Measurements from ENCODE around the gene NEDD4. TPM values are rescaled to one million over a fixed set of nuclear protein-coding genes. Genes with fewer than 3 reads are reported as not detected.
"Not testable (repeated sequence)": the region's sequence is repeated elsewhere in the genome, so short reads cannot be mapped to it uniquely, and the experiment has no call there.

The NEDD4 gene
- total RNA-seq, 4 donors from 2014 or later: 16.1 to 55.3 (median 26.6) TPM

DNA sequence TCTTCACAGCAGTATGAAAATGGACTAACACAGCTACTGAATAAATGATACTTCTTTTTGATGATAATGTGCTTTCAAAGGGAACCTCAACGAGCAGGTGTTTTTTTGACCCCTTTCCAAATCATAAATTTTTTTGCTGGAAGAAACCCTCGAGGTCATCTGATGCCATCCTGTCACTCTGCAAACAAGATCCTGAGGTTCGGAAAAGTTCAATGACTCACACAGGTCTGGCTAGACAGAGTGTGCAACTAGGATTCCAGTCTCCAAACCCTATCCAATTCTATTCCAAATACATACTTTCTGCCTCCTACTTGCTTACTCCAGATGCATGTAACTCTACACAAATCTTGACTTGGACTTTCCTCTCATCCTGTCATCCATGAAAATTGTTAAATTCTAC lies 124.7 kb downstream of the NEDD4 start:
- TF ChIP-seq POLR2A (IDR thresholded peaks at IDR 0.05): no peak
- no peak for TF ChIP-seq POLR2AphosphoS5 (IDR thresholded peaks at IDR 0.05)
- TF ChIP-seq, protein P1, sequence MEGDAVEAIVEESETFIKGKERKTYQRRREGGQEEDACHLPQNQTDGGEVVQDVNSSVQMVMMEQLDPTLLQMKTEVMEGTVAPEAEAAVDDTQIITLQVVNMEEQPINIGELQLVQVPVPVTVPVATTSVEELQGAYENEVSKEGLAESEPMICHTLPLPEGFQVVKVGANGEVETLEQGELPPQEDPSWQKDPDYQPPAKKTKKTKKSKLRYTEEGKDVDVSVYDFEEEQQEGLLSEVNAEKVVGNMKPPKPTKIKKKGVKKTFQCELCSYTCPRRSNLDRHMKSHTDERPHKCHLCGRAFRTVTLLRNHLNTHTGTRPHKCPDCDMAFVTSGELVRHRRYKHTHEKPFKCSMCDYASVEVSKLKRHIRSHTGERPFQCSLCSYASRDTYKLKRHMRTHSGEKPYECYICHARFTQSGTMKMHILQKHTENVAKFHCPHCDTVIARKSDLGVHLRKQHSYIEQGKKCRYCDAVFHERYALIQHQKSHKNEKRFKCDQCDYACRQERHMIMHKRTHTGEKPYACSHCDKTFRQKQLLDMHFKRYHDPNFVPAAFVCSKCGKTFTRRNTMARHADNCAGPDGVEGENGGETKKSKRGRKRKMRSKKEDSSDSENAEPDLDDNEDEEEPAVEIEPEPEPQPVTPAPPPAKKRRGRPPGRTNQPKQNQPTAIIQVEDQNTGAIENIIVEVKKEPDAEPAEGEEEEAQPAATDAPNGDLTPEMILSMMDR (IDR thresholded peaks at IDR 0.05): no peak
- TF ChIP-seq EP300 (IDR thresholded peaks at IDR 0.05): no peak
- Histone ChIP-seq H3K4me1 (no peaks in the 10 kb centered on the region), H3K27me3 (no peaks in the 10 kb centered on the region), H3K9me3 (no peaks in the 10 kb centered on the region), H3K27ac (no peak overlapping the region), H3K4me3 (no peak overlapping the region), H3K36me3 (peaks cover 3% of the 10 kb centered on the region)
- WGBS: 77% methylated on average over 3 of the region's 3 CpGs
- DNase-seq (ENCODE audit: low spot score in 2 of 2): no peak

DNA sequence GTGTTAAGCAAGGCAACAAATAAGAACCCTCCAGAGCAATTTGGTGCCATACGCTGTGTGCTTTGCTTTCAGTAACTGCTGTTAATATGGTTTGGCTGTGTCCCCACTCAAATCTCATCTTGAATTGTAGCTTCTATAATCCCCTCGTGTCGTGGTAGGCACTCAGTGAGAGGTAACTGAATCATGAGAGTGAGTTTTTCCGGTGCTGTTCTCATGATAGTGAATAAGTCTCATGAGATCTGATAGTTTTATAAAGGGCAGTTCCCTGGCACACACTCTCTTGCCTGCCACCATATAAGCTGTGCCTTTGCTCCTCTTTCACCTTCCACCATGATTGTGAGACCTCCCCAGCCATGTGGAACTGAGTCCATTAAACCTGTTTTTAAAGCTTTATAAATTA lies 125.1 kb downstream of the NEDD4 start:
- WGBS: 97% methylated on average over 4 of the region's 4 CpGs
- H3K27ac ChIP-seq; H3K9me3 ChIP-seq; H3K36me3 ChIP-seq; DNase-seq (ENCODE audit: low spot score in 2 of 2); H3K4me3 ChIP-seq; H3K4me1 ChIP-seq; H3K27me3 ChIP-seq: not testable (repeated sequence)

DNA sequence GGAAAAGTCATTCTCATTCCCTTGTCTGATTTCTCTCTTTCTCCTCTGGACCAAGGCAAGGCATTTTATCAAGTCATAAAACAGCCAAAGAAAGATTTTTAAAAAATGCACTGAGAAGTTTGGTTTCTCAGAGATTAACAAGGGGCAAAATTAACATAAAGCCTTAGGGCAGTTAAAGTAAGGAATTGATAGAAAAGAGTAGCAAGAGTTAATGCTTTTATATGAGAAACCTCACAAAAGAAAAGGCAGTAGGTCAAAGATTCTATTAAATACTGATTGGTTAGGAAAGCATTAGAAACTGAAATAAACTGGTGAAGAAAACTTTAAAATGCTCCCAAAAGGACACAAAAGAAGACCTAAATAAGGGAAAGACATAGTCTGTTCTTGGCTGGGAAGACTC lies 129.5 kb downstream of the NEDD4 start:
- Histone ChIP-seq H3K9me3 (no peaks in the 10 kb centered on the region), H3K27me3 (no peaks in the 10 kb centered on the region), H3K36me3 (peaks cover 28% of the 10 kb centered on the region), H3K4me3 (no peak overlapping the region), H3K4me1 (no peaks in the 10 kb centered on the region), H3K27ac (no peak overlapping the region)
- no peak for DNase-seq (ENCODE audit: low spot score in 2 of 2)
- TF ChIP-seq POLR2A (IDR thresholded peaks at IDR 0.05) (no peak), POLR2AphosphoS5 (IDR thresholded peaks at IDR 0.05) (no peak), EP300 (IDR thresholded peaks at IDR 0.05) (no peak)
- TF ChIP-seq, protein P1 (IDR thresholded peaks at IDR 0.05): no peak

DNA sequence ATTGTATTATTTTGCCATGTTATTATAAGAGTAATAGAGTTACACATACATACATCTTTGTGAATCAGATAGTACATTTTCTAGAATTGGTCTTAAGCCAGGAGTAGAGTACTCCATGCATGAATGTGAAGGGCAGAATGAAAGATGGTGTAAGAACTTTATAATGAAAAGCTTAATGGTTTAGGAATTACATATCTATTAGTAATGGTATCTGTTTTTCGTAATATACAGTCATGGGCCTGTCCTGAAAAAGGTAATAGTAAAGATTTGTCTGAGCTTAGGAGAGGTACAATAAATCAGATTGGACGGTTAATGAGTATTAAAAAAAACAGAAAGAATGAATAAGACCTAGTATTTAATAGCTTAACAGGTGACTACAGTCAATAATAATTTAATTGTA lies 132.3 kb downstream of the NEDD4 start:
- 95% methylated on average over 2 of the region's 2 CpGs for WGBS
- Histone ChIP-seq H3K4me1 (no peaks in the 10 kb centered on the region), H3K27ac (no peak overlapping the region), H3K4me3 (no peak overlapping the region), H3K27me3 (no peaks in the 10 kb centered on the region), H3K9me3 (no peaks in the 10 kb centered on the region), H3K36me3 (peaks cover 48% of the 10 kb centered on the region)
- DNase-seq (ENCODE audit: low spot score in 2 of 2): no peak
- TF ChIP-seq EP300 (IDR thresholded peaks at IDR 0.05) (no peak), POLR2A (IDR thresholded peaks at IDR 0.05) (no peak), POLR2AphosphoS5 (IDR thresholded peaks at IDR 0.05) (no peak)
- TF ChIP-seq, protein P1 (IDR thresholded peaks at IDR 0.05): no peak

DNA sequence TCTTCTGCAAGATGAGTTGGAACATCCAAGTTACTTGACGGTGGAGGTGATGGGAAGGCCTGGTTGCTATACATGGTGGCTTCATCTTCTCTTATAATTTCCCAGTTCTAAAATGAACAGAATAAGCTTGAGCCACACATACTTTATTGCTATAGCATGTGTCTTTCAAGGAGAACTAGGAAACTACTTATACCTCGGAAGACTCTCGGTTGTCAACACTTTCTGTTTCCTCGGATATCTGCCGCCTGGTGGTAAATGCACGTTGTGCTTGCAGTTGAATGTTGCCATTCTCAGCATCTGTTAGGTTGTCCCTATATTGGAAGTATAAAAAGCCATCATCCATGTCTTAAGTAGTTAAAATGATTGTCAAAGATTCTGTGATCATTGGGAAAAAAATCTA lies 132.9 kb downstream of the NEDD4 start:
- WGBS: 93% methylated on average over 6 of the region's 6 CpGs
- H3K9me3 ChIP-seq: no peaks in the 10 kb centered on the region

DNA sequence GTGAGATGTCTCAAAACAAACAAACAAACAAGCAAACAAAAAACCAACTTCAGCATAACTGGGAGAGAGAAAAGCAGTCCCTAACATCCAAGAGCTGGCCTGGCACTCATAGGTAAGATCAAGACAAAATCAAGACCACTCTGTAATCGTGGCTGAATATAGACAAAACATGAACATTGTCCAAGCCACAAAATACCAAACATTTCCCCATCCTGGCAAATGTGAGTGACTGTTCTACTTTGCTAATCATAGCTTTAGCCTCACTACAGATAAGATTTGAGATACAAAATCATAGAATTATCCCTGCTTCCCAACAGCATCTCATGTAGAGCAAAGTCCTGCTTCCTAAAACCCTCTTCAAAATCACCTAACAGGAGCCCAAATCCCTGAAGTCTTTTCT lies 133.7 kb downstream of the NEDD4 start:
- 71% methylated on average over 1 of the region's 1 CpG for WGBS

More for the DNA sequence above, 132.9 kb downstream of the NEDD4 start:
- no peaks in the 10 kb centered on the region for H3K27me3 ChIP-seq
- H3K4me1 ChIP-seq: no peaks in the 10 kb centered on the region
- H3K4me3 ChIP-seq: no peak overlapping the region
- no peak overlapping the region for H3K27ac ChIP-seq
- TF ChIP-seq POLR2AphosphoS5 (IDR thresholded peaks at IDR 0.05) (no peak), EP300 (IDR thresholded peaks at IDR 0.05) (no peak), POLR2A (IDR thresholded peaks at IDR 0.05) (no peak)
- TF ChIP-seq, protein P1 (IDR thresholded peaks at IDR 0.05): no peak
- peaks cover 54% of the 10 kb centered on the region for H3K36me3 ChIP-seq
- DNase-seq (ENCODE audit: low spot score in 2 of 2): no peak

More for the DNA sequence above, 133.7 kb downstream of the NEDD4 start:
- H3K27me3 ChIP-seq: no peaks in the 10 kb centered on the region
- no peaks in the 10 kb centered on the region for H3K4me1 ChIP-seq
- no peak for DNase-seq (ENCODE audit: low spot score in 2 of 2)
- H3K27ac ChIP-seq: no peak overlapping the region
- peaks cover 62% of the 10 kb centered on the region for H3K36me3 ChIP-seq
- H3K9me3 ChIP-seq: no peaks in the 10 kb centered on the region
- no peak for TF ChIP-seq POLR2A (IDR thresholded peaks at IDR 0.05)
- no peak for TF ChIP-seq POLR2AphosphoS5 (IDR thresholded peaks at IDR 0.05)
- TF ChIP-seq, protein P1 (IDR thresholded peaks at IDR 0.05): no peak
- TF ChIP-seq EP300 (IDR thresholded peaks at IDR 0.05): no peak
- H3K4me3 ChIP-seq: no peak overlapping the region
